Parathyroid adenoma (tissue), 2 donors: Measurements from ENCODE around the gene FARS2.
"Not testable (repeated sequence)": the region's sequence is repeated elsewhere in the genome, so short reads cannot be mapped to it uniquely, and the experiment has no call there.

Source experiments
- H2AFZ ChIP-seq: fragments of 300-600 bp; sonication (generic); one replicate; pipeline ENCODE4 v1.7.0; 2017; ENCODE audit warnings: antibody characterized with exemption, mild to moderate bottlenecking
- H3K27ac ChIP-seq: fragments of 300-600 bp; sonication (generic); one replicate; pipeline ENCODE4 v1.7.0; 2017
- H3K27me3 ChIP-seq: fragments of 300-600 bp; sonication (generic); one replicate; pipeline ENCODE4 v1.7.0; 2017; ENCODE audit warnings: low read length; ENCODE audit not compliant: control insufficient read depth, insufficient read depth
- H3K36me3 ChIP-seq: fragments of 300-600 bp; sonication (generic); one replicate; pipeline ENCODE4 v1.7.0; 2017; ENCODE audit warnings: low read length; ENCODE audit not compliant: control insufficient read depth, insufficient read depth
- H3K4me1 ChIP-seq: fragments of 300-600 bp; sonication (generic); one replicate; pipeline ENCODE4 v1.7.0; 2017; ENCODE audit warnings: control low read depth
- H3K4me2 ChIP-seq: fragments of 300-600 bp; sonication (generic); one replicate; pipeline ENCODE4 v1.7.0; 2017; ENCODE audit warnings: low read length
- H3K4me3 ChIP-seq: fragments of 300-600 bp; sonication (generic); one replicate; pipeline ENCODE4 v1.7.0; 2017; ENCODE audit warnings: low read depth, low read length
- H3K79me2 ChIP-seq: fragments of 300-600 bp; sonication (generic); one replicate; pipeline ENCODE4 v1.7.0; 2017; ENCODE audit warnings: control low read depth
- H3K9ac ChIP-seq: fragments of 300-600 bp; sonication (generic); one replicate; pipeline ENCODE4 v1.7.0; 2017; ENCODE audit warnings: mild to moderate bottlenecking
- H3K9me3 ChIP-seq: fragments of 300-600 bp; sonication (generic); one replicate; pipeline ENCODE4 v1.7.0; 2017; ENCODE audit warnings: low read length; ENCODE audit not compliant: control insufficient read depth
- TF ChIP-seq, protein P1 (sequence below): fragments of 300-600 bp; sonication (generic); IDR thresholded peaks from one replicate; pipeline ENCODE4 v1.7.0; 2017; ENCODE audit warnings: antibody characterized with exemption, mild to moderate bottlenecking
- donor health status: primary hyperparathyroidism.

FARS2 gene

DNA sequence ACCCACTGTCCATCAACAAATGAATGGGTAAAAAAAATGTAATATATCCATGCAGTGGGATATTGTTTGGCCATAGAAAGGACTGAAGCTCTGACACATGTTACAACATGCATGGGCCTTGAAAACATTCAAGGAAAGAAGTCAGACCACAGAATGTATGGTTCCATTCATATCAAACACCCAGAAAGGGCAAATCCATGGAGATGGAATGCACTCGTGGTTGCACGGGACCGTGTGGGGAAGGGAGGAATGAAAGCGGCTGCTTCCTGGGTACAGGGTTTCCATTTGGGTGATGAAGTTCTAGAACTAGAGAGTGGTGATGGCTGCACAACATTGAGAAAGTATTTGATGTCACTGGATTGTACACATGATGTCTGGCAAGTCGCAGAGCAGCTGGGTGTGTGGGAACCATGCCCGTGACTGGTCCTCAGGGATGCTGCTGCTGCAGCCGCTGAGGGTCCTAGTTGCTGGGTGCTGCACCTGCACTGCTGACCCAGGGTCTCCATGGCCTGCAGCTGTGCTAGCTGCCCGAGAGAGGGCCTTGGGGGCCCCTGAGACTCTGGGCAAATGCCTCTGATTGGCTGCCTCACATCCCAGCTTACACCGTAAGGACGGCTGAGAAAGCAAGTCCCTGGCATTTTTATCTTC, 525.1 kb downstream of the FARS2 start:
- TF ChIP-seq, protein P1, sequence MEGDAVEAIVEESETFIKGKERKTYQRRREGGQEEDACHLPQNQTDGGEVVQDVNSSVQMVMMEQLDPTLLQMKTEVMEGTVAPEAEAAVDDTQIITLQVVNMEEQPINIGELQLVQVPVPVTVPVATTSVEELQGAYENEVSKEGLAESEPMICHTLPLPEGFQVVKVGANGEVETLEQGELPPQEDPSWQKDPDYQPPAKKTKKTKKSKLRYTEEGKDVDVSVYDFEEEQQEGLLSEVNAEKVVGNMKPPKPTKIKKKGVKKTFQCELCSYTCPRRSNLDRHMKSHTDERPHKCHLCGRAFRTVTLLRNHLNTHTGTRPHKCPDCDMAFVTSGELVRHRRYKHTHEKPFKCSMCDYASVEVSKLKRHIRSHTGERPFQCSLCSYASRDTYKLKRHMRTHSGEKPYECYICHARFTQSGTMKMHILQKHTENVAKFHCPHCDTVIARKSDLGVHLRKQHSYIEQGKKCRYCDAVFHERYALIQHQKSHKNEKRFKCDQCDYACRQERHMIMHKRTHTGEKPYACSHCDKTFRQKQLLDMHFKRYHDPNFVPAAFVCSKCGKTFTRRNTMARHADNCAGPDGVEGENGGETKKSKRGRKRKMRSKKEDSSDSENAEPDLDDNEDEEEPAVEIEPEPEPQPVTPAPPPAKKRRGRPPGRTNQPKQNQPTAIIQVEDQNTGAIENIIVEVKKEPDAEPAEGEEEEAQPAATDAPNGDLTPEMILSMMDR: no peak
- Histone ChIP-seq H3K4me2 (no peak overlapping the region), H3K27me3 (no peaks in the 10 kb centered on the region)

DNA sequence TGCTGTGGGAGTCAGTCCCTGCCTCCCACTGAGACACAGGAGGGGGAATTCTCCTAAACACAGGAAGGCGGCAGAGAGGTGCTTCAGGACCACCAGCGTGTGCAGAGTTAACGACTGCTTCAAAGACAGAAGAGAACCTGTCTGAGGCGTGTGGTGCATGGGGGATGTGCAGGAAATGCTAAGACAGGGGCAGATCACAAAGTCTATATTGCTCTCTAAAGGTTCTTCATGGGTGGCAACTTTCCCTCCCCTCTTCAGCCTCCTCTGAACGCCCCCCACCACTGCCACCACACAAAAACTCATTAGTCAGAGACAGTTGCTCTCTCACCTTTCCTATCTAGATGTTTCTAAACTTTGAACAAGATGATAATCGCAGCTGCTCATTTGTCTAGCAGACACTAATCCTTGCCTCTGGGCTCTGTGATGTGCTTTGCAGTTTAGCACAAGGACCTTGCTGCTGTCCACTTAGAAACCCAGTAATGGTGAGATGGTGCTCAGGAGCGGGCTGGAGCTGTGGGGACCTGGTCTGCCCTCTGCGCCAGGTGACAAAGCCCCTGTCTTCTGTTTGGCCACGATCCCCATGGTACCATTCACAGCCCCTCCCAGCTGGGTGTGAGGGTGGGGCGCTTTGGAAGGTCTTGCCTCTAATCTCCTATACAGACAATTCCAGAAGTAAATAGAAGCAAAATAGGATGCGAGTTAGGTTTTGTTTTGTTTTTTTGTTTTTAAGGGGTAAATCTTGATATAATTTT, 525.8 kb downstream of the FARS2 start:
- no peak overlapping the region for H3K9ac ChIP-seq
- no peak overlapping the region for H2AFZ ChIP-seq
- no peak overlapping the region for H3K4me3 ChIP-seq
- H3K9me3 ChIP-seq: no peaks in the 10 kb centered on the region
- H3K4me2 ChIP-seq: no peak overlapping the region
- TF ChIP-seq, protein P1: no peak
- H3K27ac ChIP-seq: no peak overlapping the region
- H3K36me3 ChIP-seq: no peaks in the 10 kb centered on the region
- no peaks in the 10 kb centered on the region for H3K4me1 ChIP-seq
- H3K27me3 ChIP-seq: no peaks in the 10 kb centered on the region
- no peaks in the 10 kb centered on the region for H3K79me2 ChIP-seq

More for the DNA sequence above, 525.1 kb downstream of the FARS2 start:
- no peaks in the 10 kb centered on the region for H3K36me3 ChIP-seq
- H3K9ac ChIP-seq: no peak overlapping the region
- H3K79me2 ChIP-seq: no peaks in the 10 kb centered on the region
- no peak overlapping the region for H2AFZ ChIP-seq
- no peaks in the 10 kb centered on the region for H3K9me3 ChIP-seq
- no peak overlapping the region for H3K4me3 ChIP-seq
- no peaks in the 10 kb centered on the region for H3K4me1 ChIP-seq
- H3K27ac ChIP-seq: no peak overlapping the region

DNA sequence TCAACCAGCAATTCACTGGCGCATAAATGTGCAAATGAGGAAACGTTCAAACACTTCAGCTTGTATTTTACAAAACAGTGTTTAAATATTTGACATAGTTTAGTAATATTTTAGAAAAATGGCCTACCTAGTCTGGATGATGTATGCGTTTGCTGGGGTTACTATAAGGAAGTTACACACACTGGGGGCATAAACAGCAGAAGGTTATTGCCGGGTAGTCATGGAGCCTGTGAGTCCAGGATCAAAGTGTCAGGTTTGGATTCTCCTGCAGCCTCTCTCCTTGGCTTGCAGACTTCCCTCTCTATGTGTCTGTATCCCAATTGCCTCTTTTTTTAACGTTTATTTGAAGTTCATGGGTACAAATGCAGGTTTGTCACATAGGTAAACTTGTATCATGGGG, 528.1 kb downstream of the FARS2 start:
- H3K4me1 ChIP-seq, H3K4me2 ChIP-seq, H2AFZ ChIP-seq, H3K9me3 ChIP-seq, H3K36me3 ChIP-seq, H3K79me2 ChIP-seq, H3K27me3 ChIP-seq, H3K9ac ChIP-seq, H3K27ac ChIP-seq, H3K4me3 ChIP-seq: not testable (repeated sequence)

DNA sequence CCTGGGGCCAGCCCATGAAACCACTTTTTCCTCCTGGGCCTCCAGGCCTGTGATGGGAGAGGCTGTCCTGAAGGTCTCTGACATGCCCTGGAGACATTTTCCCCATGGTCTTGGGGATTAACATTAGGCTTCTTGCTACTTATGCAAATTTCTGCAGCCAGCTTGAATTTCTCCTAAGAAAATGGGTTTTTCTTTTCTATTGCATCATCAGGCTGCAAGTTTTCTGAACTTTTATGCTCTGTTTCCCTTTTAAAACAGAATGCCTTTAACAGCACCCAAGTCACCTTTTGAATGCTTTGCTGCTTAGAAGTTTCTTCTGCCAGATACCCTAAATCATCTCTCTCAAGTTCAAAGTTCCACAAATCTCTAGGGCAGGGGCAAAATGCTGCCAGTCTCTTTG, 535.2 kb downstream of the FARS2 start:
- H3K4me2 ChIP-seq, H2AFZ ChIP-seq, H3K36me3 ChIP-seq, H3K9ac ChIP-seq, H3K4me3 ChIP-seq, H3K27me3 ChIP-seq, H3K4me1 ChIP-seq, H3K79me2 ChIP-seq, H3K27ac ChIP-seq, H3K9me3 ChIP-seq: not testable (repeated sequence)

DNA sequence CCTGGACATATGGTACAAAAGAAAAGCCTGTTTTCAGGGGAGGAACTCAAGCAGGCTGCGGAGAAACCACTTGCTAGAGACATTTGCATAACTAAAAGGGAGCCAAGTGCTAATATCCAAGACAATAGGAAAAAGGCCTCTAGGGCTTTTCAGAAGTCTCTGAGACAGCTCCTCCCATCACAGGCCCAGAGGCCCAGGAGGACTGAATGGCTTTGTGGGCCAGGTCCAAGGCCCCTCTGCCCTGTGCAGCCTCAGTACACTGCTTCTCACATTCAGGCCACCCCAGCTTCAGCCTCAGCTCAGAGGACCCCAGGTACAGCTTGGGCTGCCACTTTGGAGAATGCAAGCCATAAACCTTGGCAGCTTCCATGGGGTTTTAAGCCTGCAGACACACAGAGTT, 545.1 kb downstream of the FARS2 start:
- not testable (repeated sequence) for H3K4me3 ChIP-seq, H3K9me3 ChIP-seq, H3K36me3 ChIP-seq, H3K79me2 ChIP-seq, H3K27me3 ChIP-seq, H3K4me1 ChIP-seq, H2AFZ ChIP-seq, H3K27ac ChIP-seq, H3K9ac ChIP-seq, H3K4me2 ChIP-seq

DNA sequence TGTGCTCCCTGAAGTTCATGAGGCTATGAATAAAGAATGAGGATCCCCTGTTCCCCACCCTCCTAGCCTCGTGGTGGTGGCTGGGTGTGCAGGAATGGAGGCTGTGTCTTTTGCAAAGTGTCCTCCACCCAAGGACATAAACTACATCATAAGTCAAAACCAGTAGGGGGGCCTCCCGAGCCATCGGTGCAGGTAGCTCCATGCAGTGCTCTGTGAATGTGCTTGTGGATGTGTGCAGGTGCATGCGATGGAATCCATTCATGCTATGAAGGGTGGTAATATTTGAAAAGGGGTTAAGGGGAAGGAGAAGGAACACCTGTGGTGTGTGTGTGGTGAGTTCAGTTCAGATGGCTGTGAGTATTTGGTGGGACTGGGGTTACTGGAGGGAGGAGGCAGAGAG, 548.1 kb downstream of the FARS2 start:
- Histone ChIP-seq H3K9ac (no peak overlapping the region), H3K4me1 (no peaks in the 10 kb centered on the region), H3K27ac (no peak overlapping the region), H2AFZ (no peak overlapping the region), H3K4me2 (no peak overlapping the region), H3K36me3 (no peaks in the 10 kb centered on the region), H3K9me3 (no peaks in the 10 kb centered on the region), H3K27me3 (no peaks in the 10 kb centered on the region), H3K4me3 (no peak overlapping the region), H3K79me2 (no peaks in the 10 kb centered on the region)
- TF ChIP-seq, protein P1: no peak
